22Rv1 (cell line): Measurements from ENCODE around the gene KCTD20.

Experiments used
- CTCF ChIP-seq: fragments of 450-650 bp; IDR thresholded peaks from 2 replicates; pipeline ENCODE4 v1.5.1; 2017; ENCODE audit warnings: mild to moderate bottlenecking
- ZFX ChIP-seq: fragments of 450-650 bp; IDR thresholded peaks from 2 replicates; pipeline ENCODE4 v1.6.1; 2017; ENCODE audit warnings: antibody characterized with exemption, borderline replicate concordance

DNA sequence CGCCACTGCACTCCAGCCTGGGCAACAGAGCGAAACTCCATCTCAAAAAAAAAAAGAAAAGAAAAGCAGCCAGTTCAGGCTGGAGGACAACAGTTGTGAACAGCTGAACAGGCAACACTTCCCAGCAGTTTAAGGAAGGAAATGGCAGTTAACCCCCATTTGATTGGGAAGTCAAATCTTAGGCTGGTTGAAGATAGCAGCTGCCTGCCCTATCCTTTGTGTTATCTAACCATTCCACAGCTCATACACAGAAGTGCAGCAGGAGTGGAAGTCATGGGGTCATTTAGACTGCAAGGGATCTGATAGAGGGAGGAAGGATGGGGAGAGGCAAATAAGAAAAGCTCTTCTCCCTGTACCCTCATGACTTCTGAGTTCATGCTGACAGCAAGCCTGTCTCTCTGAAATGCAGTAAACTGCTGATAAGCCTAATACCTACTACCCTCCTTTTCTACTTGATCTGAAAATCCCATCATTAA, 35.3 kb downstream of the KCTD20 start:
- TF ChIP-seq CTCF (no peak), ZFX (no peak)
